Astrocyte (in vitro differentiated cells and primary cell): ENCODE results near the gene VAMP8. TPM values are rescaled to one million over a fixed set of nuclear protein-coding genes. Genes with fewer than 3 reads are reported as not detected.

Experiments used
- DNase-seq: peaks from one replicate; pipeline ENCODE4 v3.0.0-alpha.2; 2010; ENCODE audit warnings: low read depth
- FAIRE-seq: peaks from 2 replicates; lab custom pipeline; 2011; peaks lifted over from hg19 to GRCh38; lab: Jason Lieb, UNC
- H2AFZ ChIP-seq: 2 replicates; pipeline ENCODE4 v1.6.0; 2012; ENCODE audit warnings: low read depth, low read length, inconsistent platforms
- H3K27ac ChIP-seq: 2 replicates; pipeline ENCODE4 v1.5.1; 2011; ENCODE audit warnings: low read depth, low read length, inconsistent platforms
- H3K27me3 ChIP-seq: 2 replicates; pipeline ENCODE4 v1.6.0; 2011; ENCODE audit warnings: low read length, inconsistent platforms; ENCODE audit not compliant: insufficient read depth
- H3K36me3 ChIP-seq: 2 replicates; pipeline ENCODE4 v1.5.1; 2011; ENCODE audit warnings: low read length, inconsistent platforms; ENCODE audit not compliant: insufficient read depth
- H3K4me1 ChIP-seq: 2 replicates; pipeline ENCODE4 v1.5.1; 2011; ENCODE audit warnings: low read length, inconsistent platforms; ENCODE audit not compliant: insufficient read depth
- H3K4me2 ChIP-seq: 2 replicates; pipeline ENCODE4 v1.6.0; 2012; ENCODE audit warnings: low read length, inconsistent platforms
- H3K4me3 ChIP-seq: 2 replicates; pipeline ENCODE4 v1.5.1; 2011; ENCODE audit warnings: low read depth, mild to moderate bottlenecking, low read length, inconsistent platforms; ENCODE audit not compliant: insufficient read depth
- H3K79me2 ChIP-seq: 2 replicates; pipeline ENCODE4 v1.6.0; 2012; ENCODE audit warnings: mild to moderate bottlenecking, low read length, inconsistent platforms; ENCODE audit not compliant: insufficient read depth
- H3K9ac ChIP-seq: 2 replicates; pipeline ENCODE4 v1.6.0; 2012; ENCODE audit warnings: mild to moderate bottlenecking, low read length, inconsistent platforms
- H3K9me3 ChIP-seq: 2 replicates; pipeline ENCODE4 v1.5.1; 2012; ENCODE audit warnings: low read depth, mild to moderate bottlenecking, low read length, inconsistent platforms; ENCODE audit not compliant: insufficient read depth
- H4K20me1 ChIP-seq: 2 replicates; pipeline ENCODE4 v1.6.0; 2012; ENCODE audit warnings: low read length, inconsistent platforms; ENCODE audit not compliant: insufficient read depth
- H3K27ac Mint-ChIP-seq: one replicate; pipeline ENCODE4 v1.8.0; 2021; ENCODE audit warnings: mild to moderate bottlenecking, mixed read lengths; ENCODE audit not compliant: unreplicated experiment
- H3K27me3 Mint-ChIP-seq: one replicate; pipeline ENCODE4 v1.8.0; 2021; ENCODE audit warnings: low read depth, mixed read lengths; ENCODE audit not compliant: unreplicated experiment
- H3K36me3 Mint-ChIP-seq: one replicate; pipeline ENCODE4 v1.8.0; 2021; ENCODE audit warnings: low read depth, mixed read lengths; ENCODE audit not compliant: unreplicated experiment
- H3K4me1 Mint-ChIP-seq: one replicate; pipeline ENCODE4 v1.8.0; 2021; ENCODE audit warnings: low read depth, mixed read lengths; ENCODE audit not compliant: unreplicated experiment
- H3K4me3 Mint-ChIP-seq: one replicate; pipeline ENCODE4 v1.8.0; 2021; ENCODE audit warnings: mild to moderate bottlenecking, moderate library complexity, mixed read lengths; ENCODE audit not compliant: unreplicated experiment
- H3K9me3 Mint-ChIP-seq: one replicate; pipeline ENCODE4 v1.8.0; 2021; ENCODE audit warnings: mild to moderate bottlenecking, mixed read lengths; ENCODE audit not compliant: unreplicated experiment
- EZH2 ChIP-seq: IDR thresholded peaks from 2 replicates; pipeline ENCODE4 v1.6.1; 2012; ENCODE audit warnings: mild to moderate bottlenecking, low read length, inconsistent platforms; ENCODE audit not compliant: insufficient read depth
- total RNA-seq: library from RNA; stranded (reverse); gene quantifications from 2 replicates; pipeline ENCODE4 v1.2.1, GENCODE V29; 2021
- TF ChIP-seq, protein P1 (sequence below): IDR thresholded peaks from 2 replicates; pipeline ENCODE4 v1.5.1; 2011; ENCODE audit warnings: low read depth, mild to moderate bottlenecking, inconsistent platforms, low read length, moderate library complexity; ENCODE audit not compliant: insufficient read depth

VAMP8 gene
- total RNA-seq, 1 donor from 2014 or later, result 35.3 TPM

DNA sequence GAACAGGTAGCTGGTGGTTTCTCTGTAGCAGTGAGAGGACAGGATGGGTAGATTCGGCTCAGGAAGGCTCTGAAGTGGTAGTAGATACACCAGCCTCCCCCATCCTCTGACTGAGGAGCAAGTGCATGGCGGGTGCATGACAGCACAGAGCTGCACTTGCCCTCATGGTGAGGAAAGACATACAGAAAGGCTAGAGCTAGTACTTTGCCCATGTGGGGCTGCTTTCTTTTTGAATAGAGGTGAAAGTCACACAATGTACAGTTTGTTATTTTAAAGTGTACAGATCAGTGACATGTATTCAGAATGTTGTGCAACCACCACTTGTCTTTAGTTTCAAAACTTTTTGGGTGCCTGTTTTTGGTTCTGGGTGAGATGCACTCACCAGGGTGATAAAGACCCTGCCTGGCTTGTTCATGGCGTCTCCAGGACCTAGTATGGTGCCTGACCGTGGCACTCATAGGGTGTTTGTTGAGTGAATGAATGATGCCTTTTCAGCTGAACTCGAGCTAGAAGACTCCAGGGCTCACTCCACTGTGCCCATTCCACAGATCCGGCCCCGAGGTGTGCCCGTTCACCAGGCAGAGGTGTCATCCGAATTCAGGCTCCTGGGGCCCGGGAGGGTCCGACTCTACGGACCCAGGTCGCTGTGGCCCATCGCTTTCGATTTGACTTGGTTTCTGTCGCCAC lies 6.4 kb downstream of the VAMP8 start:
- H3K27me3 Mint-ChIP-seq, result peaks cover 7% of the 10 kb centered on the region
- H3K27ac Mint-ChIP-seq, result no peak overlapping the region
- H4K20me1 ChIP-seq, result no peaks in the 10 kb centered on the region
- DNase-seq (no peak), FAIRE-seq (no peak)
- H3K9me3 Mint-ChIP-seq, result no peaks in the 10 kb centered on the region
- TF ChIP-seq, protein P1, sequence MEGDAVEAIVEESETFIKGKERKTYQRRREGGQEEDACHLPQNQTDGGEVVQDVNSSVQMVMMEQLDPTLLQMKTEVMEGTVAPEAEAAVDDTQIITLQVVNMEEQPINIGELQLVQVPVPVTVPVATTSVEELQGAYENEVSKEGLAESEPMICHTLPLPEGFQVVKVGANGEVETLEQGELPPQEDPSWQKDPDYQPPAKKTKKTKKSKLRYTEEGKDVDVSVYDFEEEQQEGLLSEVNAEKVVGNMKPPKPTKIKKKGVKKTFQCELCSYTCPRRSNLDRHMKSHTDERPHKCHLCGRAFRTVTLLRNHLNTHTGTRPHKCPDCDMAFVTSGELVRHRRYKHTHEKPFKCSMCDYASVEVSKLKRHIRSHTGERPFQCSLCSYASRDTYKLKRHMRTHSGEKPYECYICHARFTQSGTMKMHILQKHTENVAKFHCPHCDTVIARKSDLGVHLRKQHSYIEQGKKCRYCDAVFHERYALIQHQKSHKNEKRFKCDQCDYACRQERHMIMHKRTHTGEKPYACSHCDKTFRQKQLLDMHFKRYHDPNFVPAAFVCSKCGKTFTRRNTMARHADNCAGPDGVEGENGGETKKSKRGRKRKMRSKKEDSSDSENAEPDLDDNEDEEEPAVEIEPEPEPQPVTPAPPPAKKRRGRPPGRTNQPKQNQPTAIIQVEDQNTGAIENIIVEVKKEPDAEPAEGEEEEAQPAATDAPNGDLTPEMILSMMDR, result no peak
- no peak for TF ChIP-seq EZH2
- peaks cover 21% of the 10 kb centered on the region for H3K4me1 ChIP-seq
- H3K4me1 Mint-ChIP-seq, result peaks cover 37% of the 10 kb centered on the region
- peaks cover 7% of the 10 kb centered on the region for H3K36me3 Mint-ChIP-seq
- H3K9me3 ChIP-seq, result no peaks in the 10 kb centered on the region
- peak overlapping the region; percentile 92 for H3K4me2 ChIP-seq
- H3K4me3 ChIP-seq, result peak overlapping the region; percentile 55
- H2AFZ ChIP-seq, result peak overlapping the region; percentile 69
- H3K27me3 ChIP-seq, result no peaks in the 10 kb centered on the region
- H3K9ac ChIP-seq, result peak overlapping the region; percentile 75
- H3K27ac ChIP-seq, result no peak overlapping the region
- peaks cover 2% of the 10 kb centered on the region for H3K79me2 ChIP-seq
- no peak overlapping the region for H3K4me3 Mint-ChIP-seq
- no peaks in the 10 kb centered on the region for H3K36me3 ChIP-seq

DNA sequence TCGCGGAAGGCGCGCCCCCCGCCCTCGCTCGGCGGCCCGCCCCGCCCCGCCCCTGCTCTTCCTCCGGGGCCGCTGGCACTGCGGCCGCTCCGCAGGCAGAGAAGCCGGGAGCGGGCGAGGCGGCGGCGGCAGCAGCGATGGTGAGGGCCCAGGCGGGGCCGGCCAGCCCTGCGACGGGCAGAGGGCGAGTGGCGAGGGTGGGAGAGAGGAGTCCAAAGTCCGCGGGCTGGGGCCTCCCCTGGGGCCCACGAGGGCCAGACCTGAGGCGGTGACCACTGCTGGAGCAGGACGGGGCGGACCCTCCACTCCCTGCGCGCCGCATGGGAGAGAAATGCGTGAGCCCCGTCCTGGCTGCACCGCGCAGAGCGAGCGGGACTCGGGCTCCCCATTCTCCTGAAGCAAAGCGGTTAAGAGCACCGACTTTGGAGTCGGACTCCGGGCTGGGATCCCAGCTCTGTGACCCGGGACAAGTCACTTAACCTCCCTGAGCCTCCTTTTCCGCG lies 7.0 kb downstream of the VAMP8 start, which contains the start of gene VAMP5:
VAMP5 (plus strand) TSS at position 78 of the 503 bp plus-strand sequence; CDS start at position 138, 60 bp downstream.
- FAIRE-seq, result no peak
- Histone ChIP-seq H2AFZ (peak within 1 kb of the TSS; percentile 82), H4K20me1 (no peaks in the 10 kb centered on the region), H3K27me3 (no peaks in the 10 kb centered on the region), H3K27ac (peak within 1 kb of the TSS; percentile 64), H3K4me1 (peaks cover 20% of the 10 kb centered on the region), H3K4me3 (peak within 1 kb of the TSS; percentile 55), H3K79me2 (peaks cover 2% of the 10 kb centered on the region), H3K9me3 (no peaks in the 10 kb centered on the region), H3K4me2 (peak within 1 kb of the TSS; percentile 92), H3K9ac (peak within 1 kb of the TSS; percentile 75), H3K36me3 (no peaks in the 10 kb centered on the region)
- no peak for TF ChIP-seq EZH2
- TF ChIP-seq, protein P1, result no peak
- Mint-ChIP-seq H3K36me3 (peaks cover 7% of the 10 kb centered on the region), H3K9me3 (no peaks in the 10 kb centered on the region), H3K27ac (peak within 1 kb of the TSS; percentile 21), H3K4me1 (peaks cover 33% of the 10 kb centered on the region), H3K27me3 (peaks cover 7% of the 10 kb centered on the region), H3K4me3 (peak within 1 kb of the TSS; percentile 55)
- DNase-seq, result no peak
